GM23338 (cell line): ENCODE measurements around the gene ZBTB37. TPM values are rescaled to one million over a fixed set of nuclear protein-coding genes. Genes with fewer than 3 reads are reported as not detected.

ENCODE experiments used
- ATAC-seq: fragments of 200-7000 bp; cut with Tn5 transposase; 3 replicates; pipeline ENCODE4 v1.9.1; 2020
- DNase-seq: peaks from one replicate; pipeline ENCODE4 v3.0.0-alpha.2; 2015; ENCODE audit warnings: low spot score
- H2AFZ ChIP-seq: fragments of 200-600 bp; sonication (generic); 2 replicates; pipeline ENCODE4 v1.8.0; 2016; ENCODE audit warnings: antibody characterized with exemption, mild to moderate bottlenecking, moderate library complexity
- H3F3A ChIP-seq: fragments of 200-600 bp; sonication (generic); replicated peaks from 2 replicates; pipeline ENCODE4 v1.8.0; 2017; ENCODE audit warnings: antibody characterized with exemption, mixed run types, low read depth
- H3K27ac ChIP-seq: fragments of 200-600 bp; sonication (generic); 2 replicates; pipeline ENCODE4 v1.6.1; 2016; ENCODE audit warnings: low read depth
- H3K27me3 ChIP-seq: fragments of 200-600 bp; sonication (generic); 2 replicates; pipeline ENCODE4 v1.8.0; 2016; ENCODE audit warnings: mild to moderate bottlenecking, mixed run types, moderate library complexity; ENCODE audit not compliant: insufficient read depth
- H3K36me3 ChIP-seq: fragments of 200-600 bp; sonication (generic); 2 replicates; pipeline ENCODE4 v1.8.0; 2016; ENCODE audit warnings: mild to moderate bottlenecking; ENCODE audit not compliant: insufficient read depth
- H3K4me1 ChIP-seq: fragments of 200-600 bp; sonication (generic); 2 replicates; pipeline ENCODE4 v1.8.0; 2016; ENCODE audit warnings: mild to moderate bottlenecking, moderate library complexity; ENCODE audit not compliant: insufficient read depth
- H3K4me2 ChIP-seq: fragments of 200-600 bp; sonication (generic); 2 replicates; pipeline ENCODE4 v1.7.1; 2017; ENCODE audit warnings: mixed run types
- H3K4me3 ChIP-seq: fragments of 200-600 bp; sonication (generic); 2 replicates; pipeline ENCODE4 v1.6.1; 2016; ENCODE audit warnings: mixed run types
- H3K79me2 ChIP-seq: fragments of 200-600 bp; sonication (generic); replicated peaks from 2 replicates; pipeline ENCODE4 v1.8.0; 2017; ENCODE audit warnings: mild to moderate bottlenecking; ENCODE audit not compliant: insufficient read depth
- H3K9me2 ChIP-seq: fragments of 200-600 bp; sonication (generic); 2 replicates; pipeline ENCODE4 v1.8.0; 2017; ENCODE audit not compliant: insufficient read depth
- H4K20me1 ChIP-seq: fragments of 200-600 bp; sonication (generic); replicated peaks from 2 replicates; pipeline ENCODE4 v1.8.0; 2017; ENCODE audit warnings: mild to moderate bottlenecking; ENCODE audit not compliant: insufficient read depth
- H3K27ac Mint-ChIP-seq: 2 replicates; pipeline ENCODE4 v1.8.0; 2020; ENCODE audit warnings: inconsistent platforms, mild to moderate bottlenecking, moderate library complexity, mixed read lengths
- H3K27me3 Mint-ChIP-seq: 3 replicates; pipeline ENCODE4 v1.8.0; 2022; ENCODE audit warnings: low read depth, mild to moderate bottlenecking, moderate library complexity, mixed read lengths, inconsistent platforms; ENCODE audit not compliant: insufficient read depth, poor library complexity
- H3K36me3 Mint-ChIP-seq: 3 replicates; pipeline ENCODE4 v1.8.0; 2021; ENCODE audit warnings: low read depth, mild to moderate bottlenecking, inconsistent platforms, moderate library complexity, mixed read lengths
- H3K4me1 Mint-ChIP-seq: 3 replicates; pipeline ENCODE4 v1.8.0; 2020; ENCODE audit warnings: mild to moderate bottlenecking, inconsistent platforms, mixed read lengths
- H3K4me3 Mint-ChIP-seq: 3 replicates; pipeline ENCODE4 v1.8.0; 2021; ENCODE audit warnings: moderate library complexity, mild to moderate bottlenecking, inconsistent platforms, mixed read lengths
- H3K9me3 Mint-ChIP-seq: 3 replicates; pipeline ENCODE4 v1.8.0; 2020; ENCODE audit warnings: moderate library complexity, mild to moderate bottlenecking, inconsistent platforms, mixed read lengths
- CREB1 ChIP-seq: fragments of 250-450 bp; sonication (Bioruptor Pico); IDR thresholded peaks from 2 replicates; pipeline ENCODE4 v1.5.0; 2020; ENCODE audit warnings: low read depth, mild to moderate bottlenecking, moderate library complexity
- CTCF ChIP-seq, 2 experiments: fragments of 200-600 bp in 1 of 2; sonication (generic) in 1 of 2; conservative IDR thresholded peaks; 2 replicates each; pipeline versions ENCODE4 v1.5.1 to v1.6.1; 2016 to 2017; ENCODE audit warnings: antibody characterized with exemption in 2 of 2, low read depth in 2 of 2, mild to moderate bottlenecking in 2 of 2, moderate library complexity in 1 of 2
- ETS1 ChIP-seq: IDR thresholded peaks from 2 replicates; pipeline ENCODE4 v1.6.1; 2016; ENCODE audit warnings: antibody characterized with exemption
- EZH2 ChIP-seq: fragments of 200-600 bp; sonication (generic); IDR thresholded peaks from one replicate; pipeline ENCODE4 v1.8.0; 2017; ENCODE audit warnings: antibody characterized with exemption, mild to moderate bottlenecking, low read depth; ENCODE audit not compliant: unreplicated experiment
- JUNB ChIP-seq: IDR thresholded peaks from one replicate; pipeline ENCODE4 v1.6.1; 2016; ENCODE audit warnings: antibody characterized with exemption; ENCODE audit not compliant: unreplicated experiment
- NANOG ChIP-seq: IDR thresholded peaks from 2 replicates; pipeline ENCODE4 v1.6.1; 2016; ENCODE audit warnings: antibody characterized with exemption, borderline replicate concordance
- POLR2AphosphoS5 ChIP-seq: IDR thresholded peaks from 2 replicates; pipeline ENCODE4 v1.6.1; 2016; ENCODE audit warnings: antibody characterized with exemption, low read depth
- STAT1 ChIP-seq: IDR thresholded peaks from one replicate; pipeline ENCODE4 v1.6.1; 2016; ENCODE audit warnings: antibody characterized with exemption; ENCODE audit not compliant: unreplicated experiment
- ZNF114 ChIP-seq: fragments of 250-450 bp; sonication (Bioruptor Pico); IDR thresholded peaks from 2 replicates; pipeline ENCODE4 v1.5.0; 2020; ENCODE audit warnings: mild to moderate bottlenecking, moderate library complexity
- ZNF331 ChIP-seq: fragments of 250-450 bp; sonication (Bioruptor Pico); IDR thresholded peaks from 2 replicates; pipeline ENCODE4 v1.5.0; 2020; ENCODE audit warnings: low read depth, mild to moderate bottlenecking, moderate library complexity
- polyA plus RNA-seq: library from polyadenylated mRNA; unstranded; fragments of >200 nt; fragmentation: Nextera tagmentation; extraction: Ambion mirVana; gene quantifications from 2 replicates; pipeline ENCODE4 v1.2.1, GENCODE V29; 2016
- total RNA-seq: library from RNA; depleted of rRNA; stranded (reverse); fragments of >200 nt; shearing (Covaris generic); gene quantifications from 2 replicates; pipeline ENCODE4 v1.2.3, GENCODE V29; 2014

Gene ZBTB37
- total and polyA plus RNA-seq, 2 experiments from 2014 or later, result 2.7 to 15.8 TPM

- Histone ChIP-seq H4K20me1 (no peaks in the 10 kb centered on the region), H3K27me3 (no peaks in the 10 kb centered on the region), H3K36me3 (peaks cover 10% of the 10 kb centered on the region), H3K9me2 (no peaks in the 10 kb centered on the region), H3K27ac (peak overlapping the region; percentile 21; the same call in 1 of the 2 replicates), H3K4me2 (no peak overlapping the region), H3K4me3 (peak overlapping the region; percentile 24; the same call in 1 of the 2 replicates), H3F3A (peaks cover 19% of the 10 kb centered on the region), H2AFZ (no peak overlapping the region), H3K4me1 (peaks cover 11% of the 10 kb centered on the region), H3K79me2 (peaks cover 57% of the 10 kb centered on the region)
- Mint-ChIP-seq H3K27ac (no peak overlapping the region; the same call in 1 of the 2 replicates), H3K4me3 (no peak overlapping the region; the same call in 2 of the 3 replicates), H3K36me3 (peaks cover 53% of the 10 kb centered on the region), H3K27me3 (peaks cover 18% of the 10 kb centered on the region), H3K9me3 (peaks cover 8% of the 10 kb centered on the region; the same call in 2 of the 3 replicates), H3K4me1 (peaks cover 21% of the 10 kb centered on the region)
- TF ChIP-seq ZNF331 (CRISPR knock-in tag), result no peak
- TF ChIP-seq CTCF (conservative IDR thresholded peaks at IDR 0.05; ENCODE audit: low read depth in 2 of 2), result peak in 1 of 2 experiments; percentile 41; a peak in 2 of 4 replicates
- TF ChIP-seq CREB1 (CRISPR knock-in tag), result no peak
- ATAC-seq (no peak), DNase-seq (no peak)
Measured at GRCh38 chr1:173871500-173871899, 3.3 kb downstream of the ZBTB37 start.

- no peak for DNase-seq
- no peaks in the 10 kb centered on the region for H3K9me3 Mint-ChIP-seq
- no peak overlapping the region for H3K4me3 Mint-ChIP-seq
- H3K4me2 ChIP-seq, result no peak overlapping the region
- H4K20me1 ChIP-seq, result 0 out of 2 replicates have a peak, but pooled peaks cover 3% of the 10 kb centered on the region
- H3K27ac Mint-ChIP-seq, result no peak overlapping the region
- H3K27me3 Mint-ChIP-seq, result peaks cover 10% of the 10 kb centered on the region
- no peak for ATAC-seq
- H3K4me1 Mint-ChIP-seq, result peaks cover 2% of the 10 kb centered on the region; the same call in 2 of the 3 replicates
- H3F3A ChIP-seq, result no peaks in the 10 kb centered on the region
- no peak overlapping the region for H2AFZ ChIP-seq
- no peak overlapping the region for H3K27ac ChIP-seq
- H3K4me1 ChIP-seq, result no peaks in the 10 kb centered on the region
- H3K27me3 ChIP-seq, result no peaks in the 10 kb centered on the region
- H3K79me2 ChIP-seq, result peaks cover 21% of the 10 kb centered on the region
- no peaks in the 10 kb centered on the region; the same call in 1 of the 2 replicates for H3K36me3 ChIP-seq
- H3K9me2 ChIP-seq, result no peaks in the 10 kb centered on the region
- no peak overlapping the region for H3K4me3 ChIP-seq
- peaks cover 47% of the 10 kb centered on the region for H3K36me3 Mint-ChIP-seq
- TF ChIP-seq EZH2 (no peak), NANOG (no peak), CREB1 (CRISPR knock-in tag) (no peak), ZNF114 (CRISPR knock-in tag) (no peak), CTCF (conservative IDR thresholded peaks at IDR 0.05; ENCODE audit: low read depth in 2 of 2) (no peak), JUNB (no peak), ETS1 (no peak), STAT1 (no peak), POLR2AphosphoS5 (no peak)
Measured at GRCh38 chr1:173876732-173877131, 8.6 kb downstream of the ZBTB37 start.
